Cerebellar nuclear complex (tissue), 1 donor: ENCODE measurements around the gene F10.
"Not testable (repeated sequence)": the region's sequence is repeated elsewhere in the genome, so short reads cannot be mapped to it uniquely, and the experiment has no call there.

Experiments
- DNase-seq, 2 experiments: peaks; one replicate each; lab custom pipeline; 2025; lab: John Stamatoyannopoulos, UW

The F10 gene

DNA sequence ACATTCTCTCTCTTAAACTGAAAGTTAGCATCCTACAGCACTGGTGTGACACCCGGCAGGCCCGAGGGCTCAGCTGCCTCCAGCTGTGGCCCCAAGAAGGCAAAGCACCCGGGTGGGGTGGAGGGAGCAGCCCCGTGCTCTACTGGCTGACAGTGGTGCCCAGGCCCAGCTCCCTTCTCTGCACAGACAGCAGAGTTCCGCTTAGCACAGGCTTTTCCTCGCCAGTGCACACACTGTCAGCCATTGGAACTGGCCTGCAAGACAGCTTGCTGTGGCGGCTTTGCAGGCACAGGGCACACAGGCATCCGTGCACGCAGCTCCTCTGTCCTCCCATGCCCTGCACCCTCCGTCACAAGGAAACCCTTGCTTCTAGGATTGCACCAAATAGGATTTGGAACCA is 20.3 kb upstream of the F10 start:
- DNase-seq: not testable (repeated sequence)

DNA sequence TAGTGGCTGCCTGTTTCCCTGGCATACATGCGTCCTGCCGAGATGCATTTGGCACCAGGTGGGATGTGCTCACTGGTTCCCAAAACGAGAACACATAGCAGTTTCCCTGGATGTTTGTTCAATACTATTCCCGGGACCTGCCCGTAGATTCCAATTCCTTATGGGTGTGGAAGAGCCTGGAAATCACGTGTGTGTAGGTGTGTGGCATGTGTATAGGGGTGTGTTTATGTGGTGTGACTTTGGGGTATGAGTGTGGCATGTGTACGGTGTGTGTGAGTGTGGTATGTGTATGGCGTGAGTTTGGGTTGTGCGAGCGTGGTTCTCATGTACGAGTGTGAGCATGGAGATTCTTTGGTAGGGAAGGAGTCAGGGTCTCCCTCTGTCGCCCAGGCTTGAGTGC is 19.9 kb upstream of the F10 start:
- no peak for DNase-seq

DNA sequence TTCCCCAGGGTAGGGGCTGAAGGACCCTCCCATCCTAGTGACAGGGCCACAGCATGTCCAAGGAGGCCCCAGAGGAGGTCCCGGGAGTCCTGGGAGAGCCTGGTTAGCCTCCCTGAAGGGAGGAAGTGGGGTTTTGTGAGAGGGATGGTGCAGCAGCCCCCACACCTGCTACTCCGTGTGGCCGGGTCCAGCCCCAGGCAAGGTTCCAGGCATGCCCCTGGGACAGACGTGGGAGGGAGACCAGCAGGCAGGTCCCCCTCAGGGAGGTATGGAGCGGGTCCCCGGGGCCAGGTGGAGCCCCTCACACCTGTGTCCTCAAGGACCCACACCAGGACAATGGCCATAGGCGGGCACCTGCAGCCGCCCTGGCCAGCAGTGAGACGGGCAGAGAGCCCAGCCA is 19.0 kb upstream of the F10 start:
- no peak for DNase-seq

DNA sequence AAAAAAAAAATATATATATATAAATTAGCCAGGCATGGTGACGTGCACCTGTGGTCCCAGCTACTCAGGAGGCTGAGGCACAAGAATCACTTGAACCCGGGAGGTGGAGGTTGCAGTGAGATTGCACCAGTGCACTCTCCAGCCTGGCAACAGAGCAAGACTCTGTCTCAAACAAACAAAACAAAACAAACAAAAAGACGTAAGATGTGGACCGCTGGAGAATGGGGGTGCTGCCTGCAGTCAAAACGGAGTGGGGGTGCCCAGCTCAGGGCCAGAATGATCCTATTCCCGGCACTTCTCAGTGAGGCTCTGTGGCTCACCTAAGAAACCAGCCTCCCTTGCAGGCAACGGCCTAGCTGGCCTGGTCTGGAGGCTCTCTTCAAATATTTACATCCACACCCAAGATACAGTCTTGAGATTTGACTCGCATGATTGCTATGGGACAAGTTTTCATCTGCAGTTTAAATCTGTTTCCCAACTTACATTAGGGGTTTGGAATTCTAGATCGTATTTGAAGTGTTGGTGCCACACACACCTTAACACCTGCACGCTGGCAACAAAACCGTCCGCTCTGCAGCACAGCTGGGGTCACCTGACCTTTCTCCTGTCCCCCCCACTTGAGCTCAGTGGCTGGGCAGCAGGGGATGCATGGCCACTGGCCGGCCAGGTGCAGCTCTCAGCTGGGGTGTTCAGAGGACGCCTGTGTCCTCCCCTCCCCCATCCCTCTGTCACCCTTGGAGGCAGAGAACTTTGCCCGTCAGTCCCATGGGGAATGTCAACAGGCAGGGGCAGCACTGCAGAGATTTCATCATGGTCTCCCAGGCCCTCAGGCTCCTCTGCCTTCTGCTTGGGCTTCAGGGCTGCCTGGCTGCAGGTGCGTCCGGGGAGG is 17.3 kb upstream of the F10 start, which contains the start of gene F7:
F7 (plus strand) TSS at position 760 of the 889 bp plus-strand sequence; CDS start at position 811, 51 bp downstream.
- DNase-seq: no peak

DNA sequence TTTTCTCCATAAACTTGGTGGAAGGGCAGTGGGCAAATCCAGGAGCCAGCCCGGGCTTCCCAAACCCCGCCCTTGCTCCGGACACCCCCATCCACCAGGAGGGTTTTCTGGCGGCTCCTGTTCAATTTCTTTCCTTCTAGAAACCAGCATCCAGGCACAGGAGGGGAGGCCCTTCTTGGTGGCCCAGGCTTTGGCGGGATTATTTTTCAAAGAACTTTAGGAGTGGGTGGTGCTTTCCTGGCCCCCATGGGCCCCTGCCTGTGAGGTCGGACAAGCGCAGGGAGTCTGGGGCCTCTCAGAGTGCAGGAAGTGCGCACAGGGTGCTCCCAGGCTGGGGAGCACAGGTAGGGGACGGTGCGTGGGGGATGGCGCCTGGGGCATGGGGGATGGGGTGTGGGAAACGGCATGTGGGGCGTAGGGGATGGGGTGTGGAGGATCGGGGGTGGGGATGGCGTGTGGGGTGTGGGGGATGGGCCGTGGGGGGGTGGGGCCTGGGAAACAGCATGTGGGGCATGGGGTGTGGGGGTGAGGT is 16.6 kb upstream of the F10 start:
- no peak for DNase-seq

DNA sequence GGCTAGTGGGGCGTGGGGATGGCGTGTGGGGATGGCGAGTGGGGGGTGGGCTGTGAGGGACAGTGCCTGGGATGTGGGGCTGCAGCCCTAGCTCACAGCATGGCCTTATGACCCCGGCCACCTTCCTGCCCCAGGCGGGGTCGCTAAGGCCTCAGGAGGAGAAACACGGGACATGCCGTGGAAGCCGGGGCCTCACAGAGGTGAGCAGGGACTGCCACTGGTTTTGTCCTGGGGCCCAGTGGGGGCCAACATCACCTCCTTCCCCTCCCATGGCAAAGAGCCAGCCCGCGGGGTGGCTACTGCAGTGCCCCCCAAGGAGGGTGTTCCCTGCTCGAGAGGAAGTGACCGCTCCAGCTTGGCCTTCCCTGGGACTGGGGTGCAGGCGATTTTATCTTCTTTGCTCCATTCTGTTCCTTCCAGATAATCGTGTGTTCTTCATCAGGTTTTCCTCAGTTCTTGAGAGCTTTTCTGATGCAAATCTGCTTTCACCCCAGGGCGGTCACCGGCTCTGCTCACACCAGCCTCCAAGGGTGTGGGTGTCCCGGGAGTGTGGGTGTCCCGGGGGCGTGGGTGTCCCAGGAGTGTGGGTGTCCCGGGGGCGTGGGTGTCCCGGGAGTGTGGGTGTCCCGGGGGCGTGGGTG is 15.8 kb upstream of the F10 start:
- no peak for DNase-seq

DNA sequence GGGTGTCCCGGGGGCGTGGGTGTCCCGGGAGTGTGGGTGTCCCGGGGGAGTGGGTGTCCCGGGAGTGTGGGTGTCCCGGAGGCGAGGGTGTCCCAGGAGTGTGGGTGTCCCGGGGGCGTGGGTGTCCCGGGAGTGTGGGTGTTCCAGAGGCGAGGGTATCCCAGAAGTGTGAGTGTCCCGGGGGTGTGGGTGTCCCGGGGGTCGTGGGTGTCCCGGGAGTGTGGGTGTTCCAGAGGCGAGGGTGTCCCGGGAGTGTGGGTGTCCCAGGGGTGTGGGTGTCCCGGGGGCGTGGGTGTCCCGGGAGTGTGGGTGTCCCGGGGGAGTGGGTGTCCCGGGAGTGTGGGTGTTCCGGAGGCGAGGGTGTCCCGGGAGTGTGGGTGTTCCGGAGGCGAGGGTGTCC is 14.1 kb upstream of the F10 start:
- not testable (repeated sequence) for DNase-seq

DNA sequence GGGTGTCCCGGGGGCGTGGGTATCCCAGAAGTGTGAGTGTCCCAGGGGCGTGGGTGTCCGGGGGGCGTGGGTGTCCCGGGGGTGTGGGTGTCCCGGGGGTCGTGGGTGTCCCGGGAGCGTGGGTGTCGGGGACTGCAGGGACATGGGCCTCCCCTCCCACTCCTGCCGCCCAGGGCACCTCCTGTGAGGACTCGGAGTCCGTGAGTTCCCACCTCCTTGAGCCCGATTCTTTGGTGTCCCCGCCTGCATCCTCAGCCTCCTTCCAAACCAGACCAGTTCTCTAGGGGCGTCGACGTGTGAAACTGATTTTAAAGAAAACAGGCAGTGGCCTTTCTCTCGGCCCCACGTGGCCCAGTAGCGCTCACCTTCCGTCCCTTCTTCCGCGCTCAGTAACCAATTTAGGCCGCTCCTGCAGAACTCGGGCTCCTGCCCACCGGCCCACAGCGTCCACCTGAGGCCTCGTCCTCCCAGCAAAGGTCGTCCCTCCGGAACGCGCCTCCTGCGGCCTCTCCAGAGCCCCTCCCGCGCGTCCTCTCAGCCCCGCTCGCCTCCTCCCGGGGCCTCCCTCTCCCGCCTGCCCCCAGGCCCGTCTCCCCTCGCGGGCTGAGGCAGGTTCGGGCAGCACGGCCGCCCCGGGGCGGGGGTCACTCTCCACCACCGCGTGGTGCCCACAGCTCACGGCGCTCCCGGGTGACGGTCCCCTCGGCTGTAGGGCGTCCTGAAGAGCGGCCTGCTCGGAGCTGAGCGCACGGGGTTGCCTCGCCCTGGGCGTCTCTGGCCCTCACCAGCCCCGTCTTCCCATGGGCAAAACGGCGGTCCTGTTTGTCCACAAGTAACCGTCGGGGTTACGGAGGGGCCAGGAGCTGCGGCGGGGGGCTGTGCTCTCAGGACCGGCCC is 13.2 kb upstream of the F10 start:
- no peak for DNase-seq

DNA sequence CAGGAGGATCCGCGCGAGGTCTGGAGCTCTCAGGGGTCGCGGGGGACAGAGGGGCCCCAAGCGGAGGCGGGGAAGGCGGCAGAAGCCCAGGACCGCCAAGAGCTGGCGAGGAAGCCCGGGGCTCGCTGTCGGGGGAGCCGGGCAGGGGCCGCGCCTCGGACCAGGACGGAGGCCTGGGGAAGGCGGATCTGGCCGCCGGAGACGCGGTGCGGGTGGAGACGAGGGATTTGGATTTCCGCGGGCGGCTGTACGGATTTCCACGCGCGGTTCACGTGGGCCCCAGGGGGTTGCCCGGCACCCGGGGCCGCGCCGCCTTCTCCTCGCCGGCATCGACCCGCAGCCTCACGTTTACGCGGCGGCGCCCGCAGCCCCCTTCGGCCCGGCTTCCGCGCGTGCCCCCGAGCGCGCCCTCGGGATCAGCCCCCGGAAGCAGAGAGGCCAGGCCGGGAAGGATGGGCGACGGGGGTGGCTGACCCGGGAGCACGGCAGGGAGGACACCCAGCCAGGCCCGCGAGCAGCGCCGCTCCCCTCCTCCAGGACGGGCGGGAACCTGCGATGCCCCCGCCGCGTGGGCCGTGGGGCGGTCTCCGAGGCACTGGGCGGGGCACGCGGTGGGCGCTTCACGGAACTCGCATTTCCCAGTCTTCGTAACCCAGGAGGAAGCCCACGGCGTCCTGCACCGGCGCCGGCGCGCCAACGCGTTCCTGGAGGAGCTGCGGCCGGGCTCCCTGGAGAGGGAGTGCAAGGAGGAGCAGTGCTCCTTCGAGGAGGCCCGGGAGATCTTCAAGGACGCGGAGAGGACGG is 12.3 kb upstream of the F10 start:
- no peak for DNase-seq

DNA sequence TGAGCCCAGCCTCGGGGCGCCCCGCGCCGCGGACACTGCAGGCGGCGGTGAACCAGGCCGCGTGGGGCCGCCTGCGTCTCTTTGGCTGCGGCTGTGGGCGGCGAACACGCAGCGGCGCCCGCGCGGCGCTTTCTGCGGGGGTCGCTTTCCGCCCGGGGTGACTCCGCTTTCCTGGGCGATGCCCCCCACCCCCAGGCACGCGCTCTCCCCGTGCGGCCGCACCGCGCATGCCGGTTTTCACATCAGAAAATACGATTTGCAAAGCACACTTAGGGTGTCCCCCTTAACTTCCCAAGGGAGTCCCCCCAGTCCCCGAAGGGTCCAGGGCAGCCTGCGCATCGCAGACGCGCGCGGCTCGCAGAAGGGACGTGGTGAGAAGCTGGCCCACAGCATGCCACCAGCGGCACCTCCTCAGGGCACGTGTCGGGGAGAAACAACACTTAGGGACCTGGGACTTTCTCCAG is 11.7 kb upstream of the F10 start:
- DNase-seq: no peak

DNA sequence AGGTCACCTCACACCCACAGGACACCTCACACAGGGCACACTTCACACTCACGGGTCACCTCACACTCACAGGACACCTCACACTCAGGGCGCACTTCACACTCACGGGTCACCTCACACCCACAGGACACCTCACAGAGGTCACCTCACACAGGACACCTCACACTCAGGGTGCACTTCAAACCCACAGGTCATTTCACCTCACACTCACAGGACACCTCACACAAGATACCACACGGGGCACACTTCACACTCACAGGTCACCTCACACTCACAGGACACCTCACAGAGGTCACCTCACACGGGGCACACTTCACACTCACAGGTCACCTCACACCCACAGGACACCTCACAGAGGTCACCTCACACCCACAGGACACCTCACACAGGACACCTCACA is 10.8 kb upstream of the F10 start:
- DNase-seq: not testable (repeated sequence)

DNA sequence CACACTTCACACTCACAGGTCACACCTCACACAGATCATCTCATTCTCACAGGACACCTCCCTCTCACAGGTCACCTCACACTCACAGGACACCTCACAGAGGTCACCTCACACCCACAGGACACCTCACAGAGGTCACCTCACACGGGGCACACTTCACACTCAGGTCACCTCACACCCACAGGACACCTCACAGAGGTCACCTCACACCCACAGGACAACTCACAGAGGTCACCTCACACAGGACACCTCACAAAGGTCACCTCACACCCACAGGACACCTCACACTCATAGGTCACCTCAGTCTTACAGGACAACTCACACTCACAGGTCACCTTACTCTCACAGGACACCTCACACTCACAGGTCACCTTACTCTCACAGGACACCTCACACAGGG is 10.1 kb upstream of the F10 start:
- not testable (repeated sequence) for DNase-seq

DNA sequence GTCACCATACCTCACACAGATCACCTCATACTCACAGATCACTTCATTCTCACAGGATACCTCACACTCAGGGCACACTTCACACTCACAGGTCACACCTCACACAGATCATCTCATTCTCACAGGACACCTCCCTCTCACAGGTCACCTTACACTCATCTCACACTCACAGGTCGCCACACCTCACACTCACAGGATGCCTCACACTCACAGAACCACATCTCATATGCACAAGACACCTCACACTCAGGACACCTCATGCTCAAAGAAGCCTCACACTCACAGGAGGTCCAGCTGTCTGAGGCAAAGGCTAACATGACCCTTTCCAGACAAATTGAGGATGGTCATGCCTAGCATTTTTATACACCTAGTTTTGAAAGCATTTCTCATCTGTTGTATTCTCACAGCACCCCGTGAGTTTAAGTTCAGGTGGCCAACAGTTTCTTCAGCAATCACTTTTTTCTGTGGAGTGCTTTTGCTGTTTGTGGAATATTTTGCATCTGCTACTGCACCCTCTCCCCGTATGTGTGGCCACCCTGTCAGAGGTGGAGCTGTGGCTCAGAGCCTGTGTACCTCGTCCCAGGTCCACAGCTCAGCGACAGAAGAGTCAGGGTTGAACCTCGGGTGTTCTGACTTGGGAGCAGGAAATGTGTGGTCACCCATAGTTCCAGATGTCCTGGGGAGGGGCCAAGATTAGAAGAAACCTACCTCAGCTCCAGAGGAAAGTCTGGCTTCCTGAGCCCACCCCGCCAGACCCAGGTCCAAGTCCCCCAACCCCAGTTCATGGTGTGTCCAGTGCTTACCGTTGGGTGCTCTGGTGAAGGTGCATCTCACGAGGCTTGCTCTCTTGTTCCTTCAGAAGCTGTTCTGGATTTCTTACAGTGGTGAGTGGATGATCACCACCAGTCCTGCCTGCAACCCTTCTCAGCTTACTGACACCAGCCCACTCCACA is 9.4 kb upstream of the F10 start:
- DNase-seq: no peak

DNA sequence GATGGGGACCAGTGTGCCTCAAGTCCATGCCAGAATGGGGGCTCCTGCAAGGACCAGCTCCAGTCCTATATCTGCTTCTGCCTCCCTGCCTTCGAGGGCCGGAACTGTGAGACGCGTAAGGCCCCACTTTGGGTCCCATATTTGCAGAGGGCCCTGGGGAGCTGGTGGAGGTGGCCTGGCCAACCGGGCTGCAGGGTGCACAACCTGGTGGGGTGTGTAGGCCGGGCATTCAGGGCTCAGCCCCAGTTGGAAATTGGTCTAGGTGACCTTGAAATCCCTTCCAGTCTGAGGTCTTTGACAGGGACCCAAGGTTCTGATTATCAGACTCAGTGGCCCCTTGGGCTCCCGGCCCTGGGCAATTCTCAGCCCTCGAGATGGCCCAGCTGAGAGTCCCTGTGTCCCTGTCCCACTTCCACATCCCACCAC is 8.7 kb upstream of the F10 start:
- no peak for DNase-seq

DNA sequence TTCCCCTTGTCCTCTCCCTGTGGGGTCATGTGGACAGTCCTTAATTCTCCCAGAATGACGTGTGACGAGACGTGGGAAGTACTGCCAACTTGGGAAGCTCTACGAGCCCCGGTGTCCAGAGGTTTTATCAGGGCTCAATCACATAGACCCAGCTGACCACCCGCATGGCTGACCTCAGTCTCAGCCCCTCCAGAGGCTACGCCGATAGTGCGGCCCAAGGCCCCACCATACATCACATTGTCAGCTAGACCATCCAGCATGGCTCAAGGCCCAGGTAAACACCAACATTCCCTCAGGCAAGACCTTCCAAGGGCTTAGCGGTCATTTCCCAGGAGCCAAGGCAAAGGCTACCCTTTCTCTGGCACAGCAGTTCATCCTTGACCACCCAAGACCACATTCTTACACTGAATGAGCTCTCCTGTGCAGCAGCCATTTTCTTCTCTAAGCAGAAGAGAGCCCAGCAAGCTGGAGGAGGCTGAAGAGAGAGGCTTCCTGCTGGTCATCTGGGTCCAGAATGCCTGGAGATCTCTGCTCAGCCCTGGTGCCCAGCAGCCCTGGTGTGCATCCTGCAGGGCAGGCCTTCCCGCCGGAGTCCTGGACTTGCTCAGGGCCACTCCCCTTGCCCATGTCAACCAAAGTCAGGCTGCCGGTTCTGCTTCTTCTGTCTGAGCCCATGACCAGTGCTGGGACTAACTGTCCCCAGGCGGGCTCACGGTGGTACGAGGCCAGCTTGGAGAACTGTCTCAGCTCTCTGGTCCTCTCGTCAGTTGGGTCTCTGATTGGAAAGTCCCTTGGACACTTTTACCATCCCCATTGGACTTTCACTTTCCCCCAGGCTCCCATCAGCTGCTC is 7.9 kb upstream of the F10 start:
- DNase-seq: no peak

DNA sequence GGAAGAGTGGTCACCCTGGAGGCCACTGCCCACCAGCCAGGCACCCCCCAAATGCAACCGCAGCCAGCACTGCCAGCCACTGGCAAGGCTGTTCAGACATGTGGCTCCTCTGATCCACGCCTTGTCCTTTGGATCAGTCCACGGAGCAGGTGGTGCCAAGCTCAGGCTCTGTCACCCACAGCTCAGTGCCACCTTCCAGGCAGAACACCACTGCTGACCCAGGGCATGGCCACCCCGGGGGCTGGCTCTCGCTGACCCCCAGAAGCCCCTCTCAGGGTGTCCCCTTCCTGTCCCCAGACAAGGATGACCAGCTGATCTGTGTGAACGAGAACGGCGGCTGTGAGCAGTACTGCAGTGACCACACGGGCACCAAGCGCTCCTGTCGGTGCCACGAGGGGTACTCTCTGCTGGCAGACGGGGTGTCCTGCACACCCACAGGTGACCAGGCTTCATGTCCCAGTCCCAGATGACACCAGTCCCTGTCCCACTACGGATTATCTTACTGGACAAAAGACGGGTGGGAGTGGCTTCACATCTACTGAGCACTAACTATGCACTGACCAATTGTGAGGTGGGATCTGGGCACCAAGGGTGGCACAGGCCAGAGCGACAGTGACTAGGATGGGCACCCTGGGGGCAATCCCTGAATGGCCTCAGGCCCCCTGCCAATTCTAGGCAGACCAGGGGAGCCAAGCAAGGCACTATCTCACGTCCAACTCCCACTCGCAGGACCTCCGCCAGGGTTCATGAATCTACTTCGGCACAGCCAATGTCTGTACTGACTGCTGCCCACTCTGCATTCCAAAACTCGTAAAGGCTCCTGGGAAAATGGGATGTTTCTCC is 7.0 kb upstream of the F10 start:
- no peak for DNase-seq

DNA sequence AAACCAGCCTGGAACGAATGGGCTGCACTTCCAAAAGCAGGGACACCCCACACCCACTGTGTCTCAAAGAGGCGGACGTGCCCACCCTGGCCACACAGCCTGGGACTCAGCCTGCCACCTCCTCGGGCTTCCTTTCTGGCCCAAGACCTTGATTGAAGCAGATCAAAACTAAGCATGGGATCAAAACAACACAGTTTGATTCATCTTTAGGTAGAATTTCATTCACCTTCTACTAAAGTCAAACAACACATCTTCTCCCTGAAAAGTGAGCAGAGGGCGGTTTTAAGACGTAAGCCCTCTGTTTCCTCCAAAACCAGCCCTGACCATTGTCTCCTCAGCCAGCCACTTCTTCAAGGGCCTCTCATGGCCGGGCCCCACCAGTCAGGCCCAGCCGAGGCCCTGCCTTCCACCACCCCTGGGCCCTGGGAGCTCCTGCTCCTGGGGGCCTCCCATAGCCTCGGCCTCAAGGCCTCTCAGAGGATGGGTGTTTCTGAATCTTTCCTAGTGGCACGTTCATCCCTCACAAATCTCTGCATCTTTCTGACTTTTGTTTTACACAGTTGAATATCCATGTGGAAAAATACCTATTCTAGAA is 6.3 kb upstream of the F10 start:
- DNase-seq: no peak

DNA sequence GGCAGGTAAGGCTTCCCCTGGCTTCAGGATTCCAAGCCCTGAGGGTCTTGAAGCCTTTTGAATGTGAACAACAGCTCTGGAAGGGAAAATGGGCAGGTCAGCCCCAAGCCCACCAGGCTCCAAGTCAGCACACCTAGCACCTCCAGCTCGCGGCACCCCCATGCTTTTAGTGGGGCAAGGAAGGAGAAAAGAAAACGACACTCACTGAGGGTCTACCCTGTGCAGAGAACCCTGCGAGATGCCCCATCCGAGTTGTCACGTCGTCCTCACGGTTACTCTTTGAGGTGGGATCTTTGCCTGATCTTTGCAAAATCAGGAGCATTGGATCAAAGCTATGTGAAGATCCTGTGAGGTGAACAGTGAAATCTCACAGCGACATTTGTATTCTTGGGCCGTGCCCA is 5.7 kb upstream of the F10 start:
- DNase-seq: no peak
